BE2C (cell line): ENCODE measurements around the gene DAPK2.

Experiments
- DNase-seq: peaks from one replicate; pipeline ENCODE4 v3.0.0-alpha.2; 2020
- H3K27me3 ChIP-seq: fragments of 250-450 bp; sonication (Bioruptor Pico); 2 replicates; pipeline ENCODE4 v1.5.1; 2020; ENCODE audit warnings: mild to moderate bottlenecking
- H3K36me3 ChIP-seq: fragments of 250-450 bp; sonication (Bioruptor Pico); 2 replicates; pipeline ENCODE4 v1.5.1; 2020; ENCODE audit warnings: mild to moderate bottlenecking
- H3K4me1 ChIP-seq: fragments of 250-450 bp; sonication (Bioruptor Pico); 2 replicates; pipeline ENCODE4 v1.5.1; 2020
- H3K4me3 ChIP-seq: 2 replicates; pipeline ENCODE4 v1.5.1; 2011; ENCODE audit warnings: low read depth, low read length
- H3K9me3 ChIP-seq: fragments of 250-450 bp; sonication (Bioruptor Pico); 2 replicates; pipeline ENCODE4 v1.5.1; 2020
- TF ChIP-seq, protein P1 (sequence below): IDR thresholded peaks from 2 replicates; pipeline ENCODE4 v1.5.1; 2012; ENCODE audit warnings: mild to moderate bottlenecking, low read depth, low read length

The DAPK2 gene

DNA sequence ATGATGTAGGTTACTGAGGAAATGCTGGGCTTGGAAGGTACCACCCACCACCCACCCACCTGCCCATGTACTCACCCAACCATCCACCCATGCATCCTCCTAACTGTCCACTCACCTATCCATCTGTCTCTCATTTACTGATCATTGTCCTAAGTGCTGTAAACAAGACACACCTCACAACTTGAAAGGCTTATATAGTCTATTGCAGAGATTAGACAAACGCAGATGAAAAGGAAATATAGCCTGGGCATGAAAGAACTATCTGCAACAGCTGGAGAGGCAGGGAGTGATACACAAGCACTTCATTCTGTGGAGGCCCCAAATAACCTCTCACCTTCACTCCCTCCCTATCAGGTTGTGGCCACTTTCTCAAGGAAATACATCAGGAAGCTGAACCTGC is 54.0 kb downstream of the DAPK2 start:
- Histone ChIP-seq H3K4me1 (no peaks in the 10 kb centered on the region), H3K27me3 (no peaks in the 10 kb centered on the region), H3K36me3 (no peaks in the 10 kb centered on the region), H3K9me3 (no peaks in the 10 kb centered on the region), H3K4me3 (no peak overlapping the region)
- no peak for DNase-seq
- TF ChIP-seq, protein P1, sequence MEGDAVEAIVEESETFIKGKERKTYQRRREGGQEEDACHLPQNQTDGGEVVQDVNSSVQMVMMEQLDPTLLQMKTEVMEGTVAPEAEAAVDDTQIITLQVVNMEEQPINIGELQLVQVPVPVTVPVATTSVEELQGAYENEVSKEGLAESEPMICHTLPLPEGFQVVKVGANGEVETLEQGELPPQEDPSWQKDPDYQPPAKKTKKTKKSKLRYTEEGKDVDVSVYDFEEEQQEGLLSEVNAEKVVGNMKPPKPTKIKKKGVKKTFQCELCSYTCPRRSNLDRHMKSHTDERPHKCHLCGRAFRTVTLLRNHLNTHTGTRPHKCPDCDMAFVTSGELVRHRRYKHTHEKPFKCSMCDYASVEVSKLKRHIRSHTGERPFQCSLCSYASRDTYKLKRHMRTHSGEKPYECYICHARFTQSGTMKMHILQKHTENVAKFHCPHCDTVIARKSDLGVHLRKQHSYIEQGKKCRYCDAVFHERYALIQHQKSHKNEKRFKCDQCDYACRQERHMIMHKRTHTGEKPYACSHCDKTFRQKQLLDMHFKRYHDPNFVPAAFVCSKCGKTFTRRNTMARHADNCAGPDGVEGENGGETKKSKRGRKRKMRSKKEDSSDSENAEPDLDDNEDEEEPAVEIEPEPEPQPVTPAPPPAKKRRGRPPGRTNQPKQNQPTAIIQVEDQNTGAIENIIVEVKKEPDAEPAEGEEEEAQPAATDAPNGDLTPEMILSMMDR: no peak

GRCh38 chr15:63991706-63992105 is 54.6 kb downstream of the DAPK2 start:
- no peak for DNase-seq
- no peaks in the 10 kb centered on the region for H3K36me3 ChIP-seq
- no peaks in the 10 kb centered on the region for H3K27me3 ChIP-seq
- no peaks in the 10 kb centered on the region for H3K9me3 ChIP-seq
- TF ChIP-seq, protein P1: no peak
- no peaks in the 10 kb centered on the region for H3K4me1 ChIP-seq
- no peak overlapping the region for H3K4me3 ChIP-seq

GRCh38 chr15:63990454-63990853 is 55.8 kb downstream of the DAPK2 start:
- H3K36me3 ChIP-seq: no peaks in the 10 kb centered on the region
- TF ChIP-seq, protein P1: no peak
- H3K9me3 ChIP-seq: no peaks in the 10 kb centered on the region
- no peaks in the 10 kb centered on the region for H3K4me1 ChIP-seq
- H3K4me3 ChIP-seq: no peak overlapping the region
- DNase-seq: no peak
- no peaks in the 10 kb centered on the region for H3K27me3 ChIP-seq

- H3K27me3 ChIP-seq: no peaks in the 10 kb centered on the region
- H3K9me3 ChIP-seq: no peaks in the 10 kb centered on the region
- no peak for DNase-seq
- TF ChIP-seq, protein P1: no peak
- no peaks in the 10 kb centered on the region for H3K36me3 ChIP-seq
- H3K4me3 ChIP-seq: no peak overlapping the region
- no peaks in the 10 kb centered on the region for H3K4me1 ChIP-seq
These were observed 58.4 kb downstream of the DAPK2 start for GRCh38 chr15:63987796-63988378.

DNA sequence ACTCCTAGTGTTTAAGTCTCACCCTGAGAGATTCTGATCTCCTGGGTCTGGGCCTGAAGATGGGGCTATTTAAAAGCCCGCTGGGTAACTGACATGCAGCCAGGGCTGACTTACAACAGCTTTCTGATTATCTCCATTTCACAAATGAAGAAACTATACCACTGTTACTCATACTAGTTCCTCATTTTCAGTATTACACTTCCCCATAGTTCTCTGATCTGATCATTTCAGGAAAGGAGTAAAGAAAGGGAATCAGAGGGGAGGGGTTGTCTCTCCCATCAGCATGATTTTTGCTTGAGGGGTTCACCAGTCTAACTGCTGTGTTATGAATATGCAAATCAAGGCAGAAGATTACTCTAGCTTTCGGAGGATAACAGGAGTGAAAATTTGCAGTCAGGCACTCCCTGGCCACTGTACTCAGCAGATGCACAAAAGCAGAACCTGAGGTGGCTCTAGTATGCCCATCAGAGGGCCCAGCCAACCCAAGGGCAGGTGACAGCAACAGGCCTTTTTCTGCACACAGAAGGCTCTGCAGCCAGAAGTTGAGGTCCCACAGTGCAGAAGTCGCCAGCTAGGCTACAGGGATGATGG is 59.4 kb downstream of the DAPK2 start:
- DNase-seq: no peak
- no peak overlapping the region for H3K4me3 ChIP-seq
- H3K9me3 ChIP-seq: no peaks in the 10 kb centered on the region

GRCh38 chr15:63986185-63986680 is 60.1 kb downstream of the DAPK2 start:
- DNase-seq: no peak
- Histone ChIP-seq H3K9me3 (no peaks in the 10 kb centered on the region), H3K4me1 (no peaks in the 10 kb centered on the region), H3K27me3 (no peaks in the 10 kb centered on the region), H3K4me3 (no peak overlapping the region), H3K36me3 (no peaks in the 10 kb centered on the region)
- TF ChIP-seq, protein P1: no peak

More for the DNA sequence above, 59.4 kb downstream of the DAPK2 start:
- Histone ChIP-seq H3K4me1 (no peaks in the 10 kb centered on the region), H3K36me3 (no peaks in the 10 kb centered on the region), H3K27me3 (no peaks in the 10 kb centered on the region)
- TF ChIP-seq, protein P1: no peak
